ENCODE measurements around the gene ZNF322.

ZNF322 gene

DNA sequence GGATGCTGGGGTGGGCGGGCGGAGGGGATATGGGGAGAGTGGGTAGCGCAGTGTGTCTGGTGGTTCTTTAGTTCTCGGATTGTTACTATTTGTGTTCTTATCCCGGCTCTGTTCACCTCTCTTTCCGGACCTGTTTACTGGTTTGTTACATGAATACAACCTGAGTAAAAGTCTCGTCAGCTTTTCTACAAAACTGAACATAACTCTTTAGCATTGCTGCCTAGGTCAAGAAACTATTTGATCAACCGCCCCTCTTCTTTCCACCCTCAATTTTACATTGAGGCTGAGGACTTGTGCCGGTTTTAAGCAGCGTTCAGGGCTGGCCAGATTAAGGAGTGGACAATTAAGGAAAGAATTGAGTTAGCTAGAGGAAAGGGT, 62.2 kb downstream of the ZNF322 start:
- peak overlapping the region; percentile 97 for H3K4me3 ChIP-seq (ENCODE audit: low read length, poor library complexity, severe bottlenecking)
- peaks cover 5% of the 10 kb centered on the region; the same call in 1 of the 2 replicates for H3K36me3 ChIP-seq (ENCODE audit: insufficient read depth, low read length)
- H3K9me2 ChIP-seq (replicated peaks; ENCODE audit: low read depth, low read length), result no peaks in the 10 kb centered on the region
- H2AFZ ChIP-seq (ENCODE audit: low read length), result peak overlapping the region; percentile 61
- no peak for TF ChIP-seq EZH2phosphoT487 (IDR thresholded peaks at IDR 0.05; ENCODE audit: borderline replicate concordance)
- TF ChIP-seq, protein P1, sequence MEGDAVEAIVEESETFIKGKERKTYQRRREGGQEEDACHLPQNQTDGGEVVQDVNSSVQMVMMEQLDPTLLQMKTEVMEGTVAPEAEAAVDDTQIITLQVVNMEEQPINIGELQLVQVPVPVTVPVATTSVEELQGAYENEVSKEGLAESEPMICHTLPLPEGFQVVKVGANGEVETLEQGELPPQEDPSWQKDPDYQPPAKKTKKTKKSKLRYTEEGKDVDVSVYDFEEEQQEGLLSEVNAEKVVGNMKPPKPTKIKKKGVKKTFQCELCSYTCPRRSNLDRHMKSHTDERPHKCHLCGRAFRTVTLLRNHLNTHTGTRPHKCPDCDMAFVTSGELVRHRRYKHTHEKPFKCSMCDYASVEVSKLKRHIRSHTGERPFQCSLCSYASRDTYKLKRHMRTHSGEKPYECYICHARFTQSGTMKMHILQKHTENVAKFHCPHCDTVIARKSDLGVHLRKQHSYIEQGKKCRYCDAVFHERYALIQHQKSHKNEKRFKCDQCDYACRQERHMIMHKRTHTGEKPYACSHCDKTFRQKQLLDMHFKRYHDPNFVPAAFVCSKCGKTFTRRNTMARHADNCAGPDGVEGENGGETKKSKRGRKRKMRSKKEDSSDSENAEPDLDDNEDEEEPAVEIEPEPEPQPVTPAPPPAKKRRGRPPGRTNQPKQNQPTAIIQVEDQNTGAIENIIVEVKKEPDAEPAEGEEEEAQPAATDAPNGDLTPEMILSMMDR (conservative IDR thresholded peaks at IDR 0.05; ENCODE audit: low read length), result no peak
- H3K4me2 ChIP-seq (ENCODE audit: low read depth, low read length, poor library complexity, severe bottlenecking), result peak overlapping the region; percentile 99
- H3K9ac ChIP-seq (ENCODE audit: low read depth, low read length, poor library complexity, severe bottlenecking), result peak overlapping the region; percentile 92
- H3F3A ChIP-seq (ENCODE audit: low read depth), result no peaks in the 10 kb centered on the region
- peaks cover 14% of the 10 kb centered on the region for H3K4me1 ChIP-seq (ENCODE audit: insufficient read depth, low read length, poor library complexity, severe bottlenecking)
- H3K27me3 ChIP-seq (ENCODE audit: insufficient read depth, low read length, poor library complexity, severe bottlenecking), result no peaks in the 10 kb centered on the region
- peaks cover 11% of the 10 kb centered on the region for H4K20me1 ChIP-seq (ENCODE audit: insufficient read depth, low read length, poor library complexity, severe bottlenecking)
- peaks cover 30% of the 10 kb centered on the region for H3K79me2 ChIP-seq (ENCODE audit: insufficient read depth, low read length)
- no peaks in the 10 kb centered on the region for H3K9me3 ChIP-seq (ENCODE audit: insufficient read depth, low read depth, low read length)

GRCh38 chr6:26596579-26597388, 62.8 kb downstream of the ZNF322 start, which contains the start of gene ABT1:
ABT1 (plus strand) TSS chr6:26596953; CDS start chr6:26596983, 30 bp downstream.
- no peaks in the 10 kb centered on the region for H3F3A ChIP-seq (ENCODE audit: low read depth)
- TF ChIP-seq EZH2phosphoT487 (IDR thresholded peaks at IDR 0.05; ENCODE audit: borderline replicate concordance), result no peak
- TF ChIP-seq, protein P1 (conservative IDR thresholded peaks at IDR 0.05; ENCODE audit: low read length), result no peak
- H4K20me1 ChIP-seq (ENCODE audit: insufficient read depth, low read length, poor library complexity, severe bottlenecking), result peaks cover 11% of the 10 kb centered on the region
- H3K4me2 ChIP-seq (ENCODE audit: low read depth, low read length, poor library complexity, severe bottlenecking), result peak within 1 kb of the TSS; percentile 99
- peak within 1 kb of the TSS; percentile 97 for H3K4me3 ChIP-seq (ENCODE audit: low read length, poor library complexity, severe bottlenecking)
- no peaks in the 10 kb centered on the region for H3K27me3 ChIP-seq (ENCODE audit: insufficient read depth, low read length, poor library complexity, severe bottlenecking)
- H3K9me3 ChIP-seq (ENCODE audit: insufficient read depth, low read depth, low read length), result no peaks in the 10 kb centered on the region
- peak within 1 kb of the TSS; percentile 92 for H3K9ac ChIP-seq (ENCODE audit: low read depth, low read length, poor library complexity, severe bottlenecking)
- no peaks in the 10 kb centered on the region for H3K9me2 ChIP-seq (replicated peaks; ENCODE audit: low read depth, low read length)
- H2AFZ ChIP-seq (ENCODE audit: low read length), result peak within 1 kb of the TSS; percentile 61
- peaks cover 30% of the 10 kb centered on the region for H3K79me2 ChIP-seq (ENCODE audit: insufficient read depth, low read length)
- peaks cover 5% of the 10 kb centered on the region; the same call in 1 of the 2 replicates for H3K36me3 ChIP-seq (ENCODE audit: insufficient read depth, low read length)
- H3K4me1 ChIP-seq (ENCODE audit: insufficient read depth, low read length, poor library complexity, severe bottlenecking), result peaks cover 14% of the 10 kb centered on the region

DNA sequence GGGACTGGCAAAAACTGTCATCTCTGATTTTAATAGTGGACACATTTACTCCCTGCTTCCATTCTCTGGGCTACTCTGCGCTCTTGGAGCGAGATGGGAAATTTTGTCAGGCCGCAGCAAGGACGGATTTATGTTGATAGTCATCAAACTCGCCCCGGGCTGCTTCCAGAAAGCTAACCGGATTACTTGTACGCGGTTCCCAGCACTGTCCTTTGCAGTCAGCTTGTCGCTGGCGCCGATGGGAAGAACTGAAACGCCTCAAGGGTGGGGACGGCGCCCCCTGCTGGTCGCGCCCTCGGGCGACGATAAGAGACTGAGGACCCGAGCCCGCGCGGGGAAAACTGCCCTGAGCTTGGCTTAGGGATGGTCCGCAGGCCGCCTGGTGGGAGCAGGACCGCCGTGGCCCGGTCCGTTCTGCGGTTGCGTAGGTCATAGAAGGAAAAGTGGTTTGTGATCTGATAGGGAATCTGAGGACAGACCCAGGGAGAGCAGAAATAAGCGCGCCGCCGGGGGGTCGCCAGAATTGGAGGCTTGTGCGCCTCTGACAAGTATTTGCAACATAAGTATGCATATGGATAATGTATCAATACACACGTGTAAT, 63.8 kb downstream of the ZNF322 start:
- Histone ChIP-seq H3K4me1 (ENCODE audit: insufficient read depth, low read length, poor library complexity, severe bottlenecking) (peaks cover 14% of the 10 kb centered on the region), H4K20me1 (ENCODE audit: insufficient read depth, low read length, poor library complexity, severe bottlenecking) (peaks cover 11% of the 10 kb centered on the region), H3K9me2 (replicated peaks; ENCODE audit: low read depth, low read length) (no peaks in the 10 kb centered on the region), H3K36me3 (ENCODE audit: insufficient read depth, low read length) (peaks cover 5% of the 10 kb centered on the region; the same call in 1 of the 2 replicates), H3K4me3 (ENCODE audit: low read length, poor library complexity, severe bottlenecking) (peak overlapping the region; percentile 97), H3K79me2 (ENCODE audit: insufficient read depth, low read length) (peaks cover 30% of the 10 kb centered on the region), H3K9me3 (ENCODE audit: insufficient read depth, low read depth, low read length) (no peaks in the 10 kb centered on the region), H3K27me3 (ENCODE audit: insufficient read depth, low read length, poor library complexity, severe bottlenecking) (no peaks in the 10 kb centered on the region), H3K4me2 (ENCODE audit: low read depth, low read length, poor library complexity, severe bottlenecking) (peak overlapping the region; percentile 87), H2AFZ (ENCODE audit: low read length) (peak overlapping the region; percentile 53; the same call in 1 of the 2 replicates), H3F3A (ENCODE audit: low read depth) (no peaks in the 10 kb centered on the region), H3K9ac (ENCODE audit: low read depth, low read length, poor library complexity, severe bottlenecking) (peak overlapping the region; percentile 92)
- TF ChIP-seq, protein P1 (conservative IDR thresholded peaks at IDR 0.05; ENCODE audit: low read length), result peak; percentile 88
- TF ChIP-seq EZH2phosphoT487 (IDR thresholded peaks at IDR 0.05; ENCODE audit: borderline replicate concordance), result no peak
